GM23338 (cell line): ENCODE measurements around the gene PGF. TPM values are rescaled to one million over a fixed set of nuclear protein-coding genes. Genes with fewer than 3 reads are reported as not detected.

Source experiments
- ATAC-seq: fragments of 200-7000 bp; cut with Tn5 transposase; 3 replicates; pipeline ENCODE4 v1.9.1; 2020
- DNase-seq: peaks from one replicate; pipeline ENCODE4 v3.0.0-alpha.2; 2015; ENCODE audit warnings: low spot score
- H2AFZ ChIP-seq: fragments of 200-600 bp; sonication (generic); 2 replicates; pipeline ENCODE4 v1.8.0; 2016; ENCODE audit warnings: antibody characterized with exemption, mild to moderate bottlenecking, moderate library complexity
- H3F3A ChIP-seq: fragments of 200-600 bp; sonication (generic); replicated peaks from 2 replicates; pipeline ENCODE4 v1.8.0; 2017; ENCODE audit warnings: antibody characterized with exemption, mixed run types, low read depth
- H3K27ac ChIP-seq: fragments of 200-600 bp; sonication (generic); 2 replicates; pipeline ENCODE4 v1.6.1; 2016; ENCODE audit warnings: low read depth
- H3K27me3 ChIP-seq: fragments of 200-600 bp; sonication (generic); 2 replicates; pipeline ENCODE4 v1.8.0; 2016; ENCODE audit warnings: mild to moderate bottlenecking, mixed run types, moderate library complexity; ENCODE audit not compliant: insufficient read depth
- H3K36me3 ChIP-seq: fragments of 200-600 bp; sonication (generic); 2 replicates; pipeline ENCODE4 v1.8.0; 2016; ENCODE audit warnings: mild to moderate bottlenecking; ENCODE audit not compliant: insufficient read depth
- H3K4me1 ChIP-seq: fragments of 200-600 bp; sonication (generic); 2 replicates; pipeline ENCODE4 v1.8.0; 2016; ENCODE audit warnings: mild to moderate bottlenecking, moderate library complexity; ENCODE audit not compliant: insufficient read depth
- H3K4me2 ChIP-seq: fragments of 200-600 bp; sonication (generic); 2 replicates; pipeline ENCODE4 v1.7.1; 2017; ENCODE audit warnings: mixed run types
- H3K4me3 ChIP-seq: fragments of 200-600 bp; sonication (generic); 2 replicates; pipeline ENCODE4 v1.6.1; 2016; ENCODE audit warnings: mixed run types
- H3K79me2 ChIP-seq: fragments of 200-600 bp; sonication (generic); replicated peaks from 2 replicates; pipeline ENCODE4 v1.8.0; 2017; ENCODE audit warnings: mild to moderate bottlenecking; ENCODE audit not compliant: insufficient read depth
- H3K9me2 ChIP-seq: fragments of 200-600 bp; sonication (generic); 2 replicates; pipeline ENCODE4 v1.8.0; 2017; ENCODE audit not compliant: insufficient read depth
- H4K20me1 ChIP-seq: fragments of 200-600 bp; sonication (generic); replicated peaks from 2 replicates; pipeline ENCODE4 v1.8.0; 2017; ENCODE audit warnings: mild to moderate bottlenecking; ENCODE audit not compliant: insufficient read depth
- H3K27ac Mint-ChIP-seq: 2 replicates; pipeline ENCODE4 v1.8.0; 2020; ENCODE audit warnings: inconsistent platforms, mild to moderate bottlenecking, moderate library complexity, mixed read lengths
- H3K27me3 Mint-ChIP-seq: 3 replicates; pipeline ENCODE4 v1.8.0; 2022; ENCODE audit warnings: low read depth, mild to moderate bottlenecking, moderate library complexity, mixed read lengths, inconsistent platforms; ENCODE audit not compliant: insufficient read depth, poor library complexity
- H3K36me3 Mint-ChIP-seq: 3 replicates; pipeline ENCODE4 v1.8.0; 2021; ENCODE audit warnings: low read depth, mild to moderate bottlenecking, inconsistent platforms, moderate library complexity, mixed read lengths
- H3K4me1 Mint-ChIP-seq: 3 replicates; pipeline ENCODE4 v1.8.0; 2020; ENCODE audit warnings: mild to moderate bottlenecking, inconsistent platforms, mixed read lengths
- H3K4me3 Mint-ChIP-seq: 3 replicates; pipeline ENCODE4 v1.8.0; 2021; ENCODE audit warnings: moderate library complexity, mild to moderate bottlenecking, inconsistent platforms, mixed read lengths
- H3K9me3 Mint-ChIP-seq: 3 replicates; pipeline ENCODE4 v1.8.0; 2020; ENCODE audit warnings: moderate library complexity, mild to moderate bottlenecking, inconsistent platforms, mixed read lengths
- CREB1 ChIP-seq: fragments of 250-450 bp; sonication (Bioruptor Pico); IDR thresholded peaks from 2 replicates; pipeline ENCODE4 v1.5.0; 2020; ENCODE audit warnings: low read depth, mild to moderate bottlenecking, moderate library complexity
- CTCF ChIP-seq, 2 experiments: fragments of 200-600 bp in 1 of 2; sonication (generic) in 1 of 2; conservative IDR thresholded peaks; 2 replicates each; pipeline versions ENCODE4 v1.5.1 to v1.6.1; 2016 to 2017; ENCODE audit warnings: antibody characterized with exemption in 2 of 2, low read depth in 2 of 2, mild to moderate bottlenecking in 2 of 2, moderate library complexity in 1 of 2
- EZH2 ChIP-seq: fragments of 200-600 bp; sonication (generic); IDR thresholded peaks from one replicate; pipeline ENCODE4 v1.8.0; 2017; ENCODE audit warnings: antibody characterized with exemption, mild to moderate bottlenecking, low read depth; ENCODE audit not compliant: unreplicated experiment
- EZH2phosphoT487 ChIP-seq: fragments of 200-600 bp; sonication (generic); IDR thresholded peaks from one replicate; pipeline ENCODE4 v1.8.1; 2018; ENCODE audit warnings: antibody characterized with exemption; ENCODE audit not compliant: unreplicated experiment
- JUNB ChIP-seq: IDR thresholded peaks from one replicate; pipeline ENCODE4 v1.6.1; 2016; ENCODE audit warnings: antibody characterized with exemption; ENCODE audit not compliant: unreplicated experiment
- POLR2AphosphoS5 ChIP-seq: IDR thresholded peaks from 2 replicates; pipeline ENCODE4 v1.6.1; 2016; ENCODE audit warnings: antibody characterized with exemption, low read depth
- STAT1 ChIP-seq: IDR thresholded peaks from one replicate; pipeline ENCODE4 v1.6.1; 2016; ENCODE audit warnings: antibody characterized with exemption; ENCODE audit not compliant: unreplicated experiment
- ZNF114 ChIP-seq: fragments of 250-450 bp; sonication (Bioruptor Pico); IDR thresholded peaks from 2 replicates; pipeline ENCODE4 v1.5.0; 2020; ENCODE audit warnings: mild to moderate bottlenecking, moderate library complexity
- polyA plus RNA-seq: library from polyadenylated mRNA; unstranded; fragments of >200 nt; fragmentation: Nextera tagmentation; extraction: Ambion mirVana; gene quantifications from 2 replicates; pipeline ENCODE4 v1.2.1, GENCODE V29; 2016
- total RNA-seq: library from RNA; depleted of rRNA; stranded (reverse); fragments of >200 nt; shearing (Covaris generic); gene quantifications from 2 replicates; pipeline ENCODE4 v1.2.3, GENCODE V29; 2014
- TF ChIP-seq, protein P1 (sequence below): IDR thresholded peaks from one replicate; pipeline ENCODE4 v1.6.1; 2018; ENCODE audit warnings: antibody characterized with exemption; ENCODE audit not compliant: unreplicated experiment
- TF ChIP-seq, protein P2 (sequence below): fragments of 250-450 bp; sonication (Bioruptor Pico); IDR thresholded peaks from 2 replicates; pipeline ENCODE4 v1.5.0; 2020; ENCODE audit warnings: mild to moderate bottlenecking, moderate library complexity
- TF ChIP-seq, protein P3 (sequence below): IDR thresholded peaks from 2 replicates; pipeline ENCODE4 v1.6.1; 2016; ENCODE audit warnings: antibody characterized with exemption

PGF gene
- total and polyA plus RNA-seq, 2 experiments from 2014 or later, result 2.9 to 6.3 TPM

- Histone ChIP-seq H3F3A (no peaks in the 10 kb centered on the region), H3K27me3 (no peaks in the 10 kb centered on the region), H3K36me3 (no peaks in the 10 kb centered on the region), H3K9me2 (no peaks in the 10 kb centered on the region), H2AFZ (no peak overlapping the region), H3K4me3 (no peak overlapping the region), H3K79me2 (no peaks in the 10 kb centered on the region), H3K4me1 (no peaks in the 10 kb centered on the region), H3K27ac (no peak overlapping the region), H3K4me2 (no peak overlapping the region), H4K20me1 (0 out of 2 replicates have a peak, but pooled peaks cover 4% of the 10 kb centered on the region)
- Mint-ChIP-seq H3K36me3 (no peaks in the 10 kb centered on the region; the same call in 2 of the 3 replicates), H3K27ac (no peak overlapping the region), H3K27me3 (peaks cover 4% of the 10 kb centered on the region), H3K9me3 (no peaks in the 10 kb centered on the region), H3K4me1 (peaks cover 3% of the 10 kb centered on the region; the same call in 1 of the 3 replicates), H3K4me3 (no peak overlapping the region)
- ATAC-seq (no peak), DNase-seq (no peak)
- TF ChIP-seq CTCF (conservative IDR thresholded peaks at IDR 0.05; ENCODE audit: low read depth in 2 of 2) (no peak), JUNB (no peak), EZH2phosphoT487 (no peak), EZH2 (no peak), POLR2AphosphoS5 (no peak), STAT1 (no peak), CREB1 (CRISPR knock-in tag) (no peak), ZNF114 (CRISPR knock-in tag) (no peak)
- TF ChIP-seq, protein P1, sequence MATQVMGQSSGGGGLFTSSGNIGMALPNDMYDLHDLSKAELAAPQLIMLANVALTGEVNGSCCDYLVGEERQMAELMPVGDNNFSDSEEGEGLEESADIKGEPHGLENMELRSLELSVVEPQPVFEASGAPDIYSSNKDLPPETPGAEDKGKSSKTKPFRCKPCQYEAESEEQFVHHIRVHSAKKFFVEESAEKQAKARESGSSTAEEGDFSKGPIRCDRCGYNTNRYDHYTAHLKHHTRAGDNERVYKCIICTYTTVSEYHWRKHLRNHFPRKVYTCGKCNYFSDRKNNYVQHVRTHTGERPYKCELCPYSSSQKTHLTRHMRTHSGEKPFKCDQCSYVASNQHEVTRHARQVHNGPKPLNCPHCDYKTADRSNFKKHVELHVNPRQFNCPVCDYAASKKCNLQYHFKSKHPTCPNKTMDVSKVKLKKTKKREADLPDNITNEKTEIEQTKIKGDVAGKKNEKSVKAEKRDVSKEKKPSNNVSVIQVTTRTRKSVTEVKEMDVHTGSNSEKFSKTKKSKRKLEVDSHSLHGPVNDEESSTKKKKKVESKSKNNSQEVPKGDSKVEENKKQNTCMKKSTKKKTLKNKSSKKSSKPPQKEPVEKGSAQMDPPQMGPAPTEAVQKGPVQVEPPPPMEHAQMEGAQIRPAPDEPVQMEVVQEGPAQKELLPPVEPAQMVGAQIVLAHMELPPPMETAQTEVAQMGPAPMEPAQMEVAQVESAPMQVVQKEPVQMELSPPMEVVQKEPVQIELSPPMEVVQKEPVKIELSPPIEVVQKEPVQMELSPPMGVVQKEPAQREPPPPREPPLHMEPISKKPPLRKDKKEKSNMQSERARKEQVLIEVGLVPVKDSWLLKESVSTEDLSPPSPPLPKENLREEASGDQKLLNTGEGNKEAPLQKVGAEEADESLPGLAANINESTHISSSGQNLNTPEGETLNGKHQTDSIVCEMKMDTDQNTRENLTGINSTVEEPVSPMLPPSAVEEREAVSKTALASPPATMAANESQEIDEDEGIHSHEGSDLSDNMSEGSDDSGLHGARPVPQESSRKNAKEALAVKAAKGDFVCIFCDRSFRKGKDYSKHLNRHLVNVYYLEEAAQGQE, result no peak
- TF ChIP-seq, protein P2, sequence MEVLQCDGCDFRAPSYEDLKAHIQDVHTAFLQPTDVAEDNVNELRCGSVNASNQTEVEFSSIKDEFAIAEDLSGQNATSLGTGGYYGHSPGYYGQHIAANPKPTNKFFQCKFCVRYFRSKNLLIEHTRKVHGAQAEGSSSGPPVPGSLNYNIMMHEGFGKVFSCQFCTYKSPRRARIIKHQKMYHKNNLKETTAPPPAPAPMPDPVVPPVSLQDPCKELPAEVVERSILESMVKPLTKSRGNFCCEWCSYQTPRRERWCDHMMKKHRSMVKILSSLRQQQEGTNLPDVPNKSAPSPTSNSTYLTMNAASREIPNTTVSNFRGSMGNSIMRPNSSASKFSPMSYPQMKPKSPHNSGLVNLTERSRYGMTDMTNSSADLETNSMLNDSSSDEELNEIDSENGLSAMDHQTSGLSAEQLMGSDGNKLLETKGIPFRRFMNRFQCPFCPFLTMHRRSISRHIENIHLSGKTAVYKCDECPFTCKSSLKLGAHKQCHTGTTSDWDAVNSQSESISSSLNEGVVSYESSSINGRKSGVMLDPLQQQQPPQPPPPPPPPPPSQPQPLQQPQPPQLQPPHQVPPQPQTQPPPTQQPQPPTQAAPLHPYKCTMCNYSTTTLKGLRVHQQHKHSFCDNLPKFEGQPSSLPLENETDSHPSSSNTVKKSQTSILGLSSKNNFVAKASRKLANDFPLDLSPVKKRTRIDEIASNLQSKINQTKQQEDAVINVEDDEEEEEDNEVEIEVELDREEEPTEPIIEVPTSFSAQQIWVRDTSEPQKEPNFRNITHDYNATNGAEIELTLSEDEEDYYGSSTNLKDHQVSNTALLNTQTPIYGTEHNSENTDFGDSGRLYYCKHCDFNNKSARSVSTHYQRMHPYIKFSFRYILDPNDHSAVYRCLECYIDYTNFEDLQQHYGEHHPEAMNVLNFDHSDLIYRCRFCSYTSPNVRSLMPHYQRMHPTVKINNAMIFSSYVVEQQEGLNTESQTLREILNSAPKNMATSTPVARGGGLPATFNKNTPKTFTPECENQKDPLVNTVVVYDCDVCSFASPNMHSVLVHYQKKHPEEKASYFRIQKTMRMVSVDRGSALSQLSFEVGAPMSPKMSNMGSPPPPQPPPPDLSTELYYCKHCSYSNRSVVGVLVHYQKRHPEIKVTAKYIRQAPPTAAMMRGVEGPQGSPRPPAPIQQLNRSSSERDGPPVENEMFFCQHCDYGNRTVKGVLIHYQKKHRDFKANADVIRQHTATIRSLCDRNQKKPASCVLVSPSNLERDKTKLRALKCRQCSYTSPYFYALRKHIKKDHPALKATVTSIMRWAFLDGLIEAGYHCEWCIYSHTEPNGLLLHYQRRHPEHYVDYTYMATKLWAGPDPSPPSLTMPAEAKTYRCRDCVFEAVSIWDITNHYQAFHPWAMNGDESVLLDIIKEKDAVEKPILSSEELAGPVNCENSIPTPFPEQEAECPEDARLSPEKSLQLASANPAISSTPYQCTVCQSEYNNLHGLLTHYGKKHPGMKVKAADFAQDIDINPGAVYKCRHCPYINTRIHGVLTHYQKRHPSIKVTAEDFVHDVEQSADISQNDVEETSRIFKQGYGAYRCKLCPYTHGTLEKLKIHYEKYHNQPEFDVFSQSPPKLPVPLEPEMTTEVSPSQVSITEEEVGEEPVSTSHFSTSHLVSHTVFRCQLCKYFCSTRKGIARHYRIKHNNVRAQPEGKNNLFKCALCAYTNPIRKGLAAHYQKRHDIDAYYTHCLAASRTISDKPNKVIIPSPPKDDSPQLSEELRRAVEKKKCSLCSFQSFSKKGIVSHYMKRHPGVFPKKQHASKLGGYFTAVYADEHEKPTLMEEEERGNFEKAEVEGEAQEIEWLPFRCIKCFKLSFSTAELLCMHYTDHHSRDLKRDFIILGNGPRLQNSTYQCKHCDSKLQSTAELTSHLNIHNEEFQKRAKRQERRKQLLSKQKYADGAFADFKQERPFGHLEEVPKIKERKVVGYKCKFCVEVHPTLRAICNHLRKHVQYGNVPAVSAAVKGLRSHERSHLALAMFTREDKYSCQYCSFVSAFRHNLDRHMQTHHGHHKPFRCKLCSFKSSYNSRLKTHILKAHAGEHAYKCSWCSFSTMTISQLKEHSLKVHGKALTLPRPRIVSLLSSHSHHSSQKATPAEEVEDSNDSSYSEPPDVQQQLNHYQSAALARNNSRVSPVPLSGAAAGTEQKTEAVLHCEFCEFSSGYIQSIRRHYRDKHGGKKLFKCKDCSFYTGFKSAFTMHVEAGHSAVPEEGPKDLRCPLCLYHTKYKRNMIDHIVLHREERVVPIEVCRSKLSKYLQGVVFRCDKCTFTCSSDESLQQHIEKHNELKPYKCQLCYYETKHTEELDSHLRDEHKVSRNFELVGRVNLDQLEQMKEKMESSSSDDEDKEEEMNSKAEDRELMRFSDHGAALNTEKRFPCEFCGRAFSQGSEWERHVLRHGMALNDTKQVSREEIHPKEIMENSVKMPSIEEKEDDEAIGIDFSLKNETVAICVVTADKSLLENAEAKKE (CRISPR knock-in tag), result no peak
- TF ChIP-seq, protein P3, sequence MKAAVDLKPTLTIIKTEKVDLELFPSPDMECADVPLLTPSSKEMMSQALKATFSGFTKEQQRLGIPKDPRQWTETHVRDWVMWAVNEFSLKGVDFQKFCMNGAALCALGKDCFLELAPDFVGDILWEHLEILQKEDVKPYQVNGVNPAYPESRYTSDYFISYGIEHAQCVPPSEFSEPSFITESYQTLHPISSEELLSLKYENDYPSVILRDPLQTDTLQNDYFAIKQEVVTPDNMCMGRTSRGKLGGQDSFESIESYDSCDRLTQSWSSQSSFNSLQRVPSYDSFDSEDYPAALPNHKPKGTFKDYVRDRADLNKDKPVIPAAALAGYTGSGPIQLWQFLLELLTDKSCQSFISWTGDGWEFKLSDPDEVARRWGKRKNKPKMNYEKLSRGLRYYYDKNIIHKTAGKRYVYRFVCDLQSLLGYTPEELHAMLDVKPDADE, result no peak
These were observed 41.9 kb downstream of the PGF start for GRCh38 chr14:74913393-74913910.
